Natural killer cell (primary cell): Measurements from ENCODE around the gene L3MBTL3. TPM values are rescaled to one million over a fixed set of nuclear protein-coding genes. Genes with fewer than 3 reads are reported as not detected.

ENCODE experiments used
- ATAC-seq, 3 donors: fragments of 150-1000 bp in 2 of 3; fragments of 200-7000 bp in 1 of 3; cut with Tn5 transposase; 1 replicate in 1 of 3; 2 replicates in 2 of 3; pipeline ENCODE4 v1.10.0; 2021; ENCODE audit warnings: mild to moderate bottlenecking in 2 of 3, moderate library complexity in 2 of 3
- DNase-seq, 2 donors: peaks; one replicate each; pipeline versions ENCODE4 v3.0.0 to v3.0.0-alpha.2; 2013 to 2021; ENCODE audit warnings: mixed read lengths in 1 of 2
- H3K27ac ChIP-seq: one replicate; pipeline ENCODE4 v1.5.1; 2013; ENCODE audit warnings: mild to moderate bottlenecking, low read length
- H3K27me3 ChIP-seq: one replicate; pipeline ENCODE4 v1.6.1; 2013; ENCODE audit warnings: low read length; ENCODE audit not compliant: control insufficient read depth, insufficient read depth
- H3K36me3 ChIP-seq: one replicate; pipeline ENCODE4 v1.6.1; 2013; ENCODE audit warnings: low read length; ENCODE audit not compliant: control insufficient read depth, insufficient read depth
- H3K4me1 ChIP-seq: one replicate; pipeline ENCODE4 v1.6.1; 2013; ENCODE audit warnings: low read length; ENCODE audit not compliant: control insufficient read depth, insufficient read depth
- H3K4me3 ChIP-seq: one replicate; pipeline ENCODE4 v1.5.1; 2013; ENCODE audit warnings: low read length
- H3K9me3 ChIP-seq: one replicate; pipeline ENCODE4 v1.6.1; 2013; ENCODE audit warnings: low read length; ENCODE audit not compliant: control insufficient read depth, insufficient read depth
- H3K27ac Mint-ChIP-seq, 2 donors: one replicate each; pipeline ENCODE4 v1.8.0; 2022; ENCODE audit warnings: mild to moderate bottlenecking in 2 of 2, mixed read lengths in 2 of 2, moderate library complexity in 1 of 2
- H3K27me3 Mint-ChIP-seq, 2 donors: one replicate each; pipeline ENCODE4 v1.8.0; 2022; ENCODE audit warnings: low read depth in 2 of 2, mixed read lengths in 2 of 2
- H3K36me3 Mint-ChIP-seq: one replicate; pipeline ENCODE4 v1.8.0; 2022; ENCODE audit warnings: mixed read lengths
- H3K4me1 Mint-ChIP-seq, 2 donors: one replicate each; pipeline ENCODE4 v1.8.0; 2022; ENCODE audit warnings: mixed read lengths in 2 of 2
- H3K4me3 Mint-ChIP-seq: one replicate; pipeline ENCODE4 v1.8.0; 2022; ENCODE audit warnings: mild to moderate bottlenecking, moderate library complexity, mixed read lengths
- H3K9me3 Mint-ChIP-seq, 2 donors: one replicate each; pipeline ENCODE4 v1.8.0; 2022; ENCODE audit warnings: mixed read lengths in 2 of 2
- WGBS: methylation state at CpG from one replicate; pipeline ENCODE4 v1.1.7; 2013; ENCODE audit warnings: missing lambda C conversion rate; ENCODE audit not compliant: insufficient coverage; 5-methylcytosine and 5-hydroxymethylcytosine counted together
- intact Hi-C: fragments of 100-400 bp; cut with micrococcal nuclease; formaldehyde crosslinking; loops from one replicate; pipeline ENCODE4 v1.14.2; 2022
- total RNA-seq, 4 donors: library from RNA; stranded (reverse); fragments of 120-200 nt in 1 of 4; gene quantifications; one replicate each; pipeline versions ENCODE4 v1.2.3 to v1.2.4, GENCODE V29; 2013 to 2022
- TF ChIP-seq, protein P1 (sequence below): fragments of 200-600 bp; IDR thresholded peaks from one replicate; pipeline ENCODE4 v1.8.0; 2022; ENCODE audit warnings: antibody characterized with exemption

Gene L3MBTL3
- total RNA-seq, 3 donors from 2014 or later (not counting 1 experiment from before 2014, with no cell fraction given): 24.1 to 42.4 (median 27.5) TPM

DNA sequence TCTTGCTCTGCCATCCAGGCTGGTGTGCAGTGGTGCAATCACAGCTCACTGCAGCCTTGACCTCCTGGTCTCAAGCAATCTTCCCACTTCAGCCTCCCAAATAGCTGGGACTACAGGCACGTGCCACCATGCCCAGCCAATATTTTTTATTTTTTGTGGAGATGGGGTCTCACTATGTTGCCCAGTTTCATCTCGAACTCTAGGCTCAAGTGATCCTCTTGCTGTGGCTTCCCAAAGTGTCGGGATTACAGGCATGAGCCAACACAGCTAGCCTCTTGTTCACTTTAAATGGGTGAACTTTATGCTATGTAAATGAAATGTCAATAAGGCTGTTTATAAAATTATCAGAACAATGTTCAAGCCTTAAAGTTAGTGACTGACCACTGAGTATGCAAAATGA, 167.3 kb downstream of the L3MBTL3 start:
- Mint-ChIP-seq H3K27ac (peak overlapping the region; percentile 80 to 85), H3K36me3 (peaks cover 19% of the 10 kb centered on the region), H3K4me1 (peaks cover 81 to 83% of the 10 kb centered on the region in 2 donors), H3K4me3 (peak overlapping the region; percentile 51), H3K27me3 (no peaks in the 10 kb centered on the region), H3K9me3 (no peaks in the 10 kb centered on the region)
- 98% methylated on average over 3 of the region's 3 CpGs for WGBS
- no peaks in the 10 kb centered on the region for H3K9me3 ChIP-seq
- H3K27me3 ChIP-seq: no peaks in the 10 kb centered on the region
- peaks cover 35% of the 10 kb centered on the region for H3K4me1 ChIP-seq
- DNase-seq: no peak
- no peak overlapping the region for H3K4me3 ChIP-seq
- no peak for ATAC-seq
- intact Hi-C loops: no loop called here
- H3K27ac ChIP-seq: peak overlapping the region; percentile 44
- H3K36me3 ChIP-seq: peaks cover 57% of the 10 kb centered on the region
- TF ChIP-seq, protein P1, sequence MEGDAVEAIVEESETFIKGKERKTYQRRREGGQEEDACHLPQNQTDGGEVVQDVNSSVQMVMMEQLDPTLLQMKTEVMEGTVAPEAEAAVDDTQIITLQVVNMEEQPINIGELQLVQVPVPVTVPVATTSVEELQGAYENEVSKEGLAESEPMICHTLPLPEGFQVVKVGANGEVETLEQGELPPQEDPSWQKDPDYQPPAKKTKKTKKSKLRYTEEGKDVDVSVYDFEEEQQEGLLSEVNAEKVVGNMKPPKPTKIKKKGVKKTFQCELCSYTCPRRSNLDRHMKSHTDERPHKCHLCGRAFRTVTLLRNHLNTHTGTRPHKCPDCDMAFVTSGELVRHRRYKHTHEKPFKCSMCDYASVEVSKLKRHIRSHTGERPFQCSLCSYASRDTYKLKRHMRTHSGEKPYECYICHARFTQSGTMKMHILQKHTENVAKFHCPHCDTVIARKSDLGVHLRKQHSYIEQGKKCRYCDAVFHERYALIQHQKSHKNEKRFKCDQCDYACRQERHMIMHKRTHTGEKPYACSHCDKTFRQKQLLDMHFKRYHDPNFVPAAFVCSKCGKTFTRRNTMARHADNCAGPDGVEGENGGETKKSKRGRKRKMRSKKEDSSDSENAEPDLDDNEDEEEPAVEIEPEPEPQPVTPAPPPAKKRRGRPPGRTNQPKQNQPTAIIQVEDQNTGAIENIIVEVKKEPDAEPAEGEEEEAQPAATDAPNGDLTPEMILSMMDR: no peak

DNA sequence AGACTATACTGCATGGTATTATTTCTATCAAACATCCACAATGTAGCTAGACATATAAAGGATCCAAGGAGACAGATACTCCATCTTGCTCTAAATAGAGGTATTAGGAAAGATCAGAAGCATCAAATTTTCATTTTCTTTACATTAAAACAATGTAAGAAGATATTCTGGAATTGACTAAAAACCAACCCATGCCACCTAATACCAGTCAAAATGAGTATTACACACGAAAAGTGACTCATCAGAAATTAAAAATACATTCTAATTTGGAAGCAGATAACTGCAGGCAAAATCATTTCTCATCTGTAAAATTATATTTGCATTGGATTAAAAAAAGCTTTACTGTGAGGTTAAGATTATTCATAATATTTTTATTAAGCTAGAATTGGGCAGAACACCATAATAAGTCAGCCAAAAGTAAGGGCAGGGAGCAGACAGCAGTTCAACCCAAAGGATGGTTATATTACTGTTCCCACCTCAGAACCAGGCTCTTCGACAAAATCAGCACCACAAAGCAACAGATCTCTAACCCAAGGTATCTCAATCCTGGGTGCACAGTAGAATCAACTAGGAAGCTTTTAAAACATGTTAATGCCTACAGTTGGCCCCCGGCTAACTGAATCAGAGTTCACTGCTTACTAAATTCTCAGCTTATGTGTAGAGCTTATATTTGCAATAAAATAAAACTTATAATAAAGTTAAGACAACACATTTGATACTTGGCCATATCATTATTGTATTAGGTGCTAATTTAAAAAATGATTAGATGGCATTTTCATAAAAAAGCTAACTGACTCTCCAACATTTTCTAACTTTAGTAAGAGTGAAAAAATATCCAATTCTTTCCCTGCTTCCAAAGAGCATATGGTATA, 169.2 kb downstream of the L3MBTL3 start:
- Mint-ChIP-seq H3K27ac (peak overlapping the region; percentile 80 to 85), H3K9me3 (no peaks in the 10 kb centered on the region), H3K4me1 (peaks cover 85 to 91% of the 10 kb centered on the region in 2 donors), H3K36me3 (peaks cover 3% of the 10 kb centered on the region), H3K4me3 (peak overlapping the region; percentile 32), H3K27me3 (no peaks in the 10 kb centered on the region)
- 64% methylated on average over 2 of the region's 3 CpGs for WGBS
- ATAC-seq (no peak), DNase-seq (no peak)
- intact Hi-C loops: no loop called here
- Histone ChIP-seq H3K9me3 (no peaks in the 10 kb centered on the region), H3K4me1 (peaks cover 47% of the 10 kb centered on the region), H3K27ac (peak overlapping the region; percentile 37), H3K4me3 (no peak overlapping the region), H3K36me3 (peaks cover 49% of the 10 kb centered on the region), H3K27me3 (no peaks in the 10 kb centered on the region)
- TF ChIP-seq, protein P1: no peak

DNA sequence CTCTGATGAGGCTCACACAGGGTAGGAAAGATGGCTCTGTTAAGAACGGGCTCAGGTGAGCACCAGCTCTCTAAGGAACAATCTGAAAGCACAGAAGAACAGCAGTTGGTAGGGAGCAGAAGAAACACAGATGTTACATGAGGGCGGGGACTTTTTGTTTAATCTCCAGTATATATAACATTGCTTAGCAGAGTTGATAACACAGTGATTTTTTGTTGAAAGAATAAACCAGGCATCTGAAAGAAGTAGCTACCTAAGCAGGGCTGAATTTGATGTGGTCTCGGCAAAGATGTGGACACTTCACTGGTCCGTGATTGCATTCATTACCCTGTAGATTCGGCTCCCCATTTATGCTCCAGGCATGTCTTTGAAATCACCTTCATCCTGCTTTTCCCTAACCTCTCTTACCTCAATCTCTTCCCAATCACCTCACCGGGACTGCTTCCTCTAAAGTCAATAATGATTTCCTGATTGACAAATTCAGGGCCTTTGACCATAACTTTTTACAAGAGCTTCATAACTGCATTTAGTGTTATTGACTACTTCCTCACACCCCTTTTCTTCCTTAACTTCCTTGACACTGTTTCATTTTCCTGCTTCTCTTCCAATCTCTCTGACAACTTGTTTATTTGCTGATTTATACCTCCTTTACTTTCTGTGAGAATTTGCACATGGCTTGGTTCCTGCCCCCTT, 170.0 kb downstream of the L3MBTL3 start:
- no peaks in the 10 kb centered on the region for H3K9me3 Mint-ChIP-seq
- no peaks in the 10 kb centered on the region for H3K27me3 Mint-ChIP-seq
- intact Hi-C loops: no loop called here
- TF ChIP-seq, protein P1: no peak
- no peaks in the 10 kb centered on the region for H3K27me3 ChIP-seq
- no peaks in the 10 kb centered on the region for H3K36me3 Mint-ChIP-seq
- no peaks in the 10 kb centered on the region for H3K9me3 ChIP-seq
- peaks cover 85 to 92% of the 10 kb centered on the region in 2 donors for H3K4me1 Mint-ChIP-seq
- peak overlapping the region; percentile 15 for H3K4me3 Mint-ChIP-seq
- 88% methylated on average over 5 of the region's 6 CpGs for WGBS
- peaks cover 41% of the 10 kb centered on the region for H3K36me3 ChIP-seq
- H3K27ac ChIP-seq: peak overlapping the region; percentile 37
- peaks cover 47% of the 10 kb centered on the region for H3K4me1 ChIP-seq
- H3K4me3 ChIP-seq: no peak overlapping the region
- ATAC-seq (no peak), DNase-seq (no peak)
- H3K27ac Mint-ChIP-seq: peak overlapping the region; percentile 80 to 85
